Ishikawa (cell line): ENCODE measurements around the gene CHST11.

Source experiments
- EGR1 ChIP-seq: IDR thresholded peaks from 2 replicates; pipeline ENCODE4 v1.6.1; 2012
- TAF1 ChIP-seq: IDR thresholded peaks from 2 replicates; pipeline ENCODE4 v1.6.1; 2012; ENCODE audit warnings: low read depth, mild to moderate bottlenecking

DNA sequence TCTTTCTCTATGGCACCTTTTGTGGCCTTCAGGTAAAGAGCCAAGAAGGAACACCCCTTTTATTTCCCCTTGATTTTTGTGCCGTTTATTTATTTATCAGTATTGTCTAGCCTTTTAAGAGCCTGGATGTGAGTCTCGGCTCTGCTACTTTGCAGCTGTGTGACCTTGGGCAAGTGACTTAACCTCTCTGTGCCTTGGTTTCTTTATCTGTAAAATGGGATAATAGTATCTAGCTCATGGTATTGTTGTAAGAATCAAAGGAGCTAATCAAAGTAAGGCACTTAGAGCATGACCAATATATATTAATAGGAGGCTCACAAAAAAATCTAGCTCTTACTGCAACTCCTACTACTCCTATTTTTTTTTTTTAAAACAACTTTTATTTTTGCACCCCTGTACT lies 179.7 kb downstream of the CHST11 start:
- TF ChIP-seq EGR1 (no peak), TAF1 (no peak)
